Measurements from ENCODE around the gene ATP10A. TPM values are rescaled to one million over a fixed set of nuclear protein-coding genes. Genes with fewer than 3 reads are reported as not detected.

ATP10A gene
- total RNA-seq, 1 donor from 2014 or later: 60.2 TPM

DNA sequence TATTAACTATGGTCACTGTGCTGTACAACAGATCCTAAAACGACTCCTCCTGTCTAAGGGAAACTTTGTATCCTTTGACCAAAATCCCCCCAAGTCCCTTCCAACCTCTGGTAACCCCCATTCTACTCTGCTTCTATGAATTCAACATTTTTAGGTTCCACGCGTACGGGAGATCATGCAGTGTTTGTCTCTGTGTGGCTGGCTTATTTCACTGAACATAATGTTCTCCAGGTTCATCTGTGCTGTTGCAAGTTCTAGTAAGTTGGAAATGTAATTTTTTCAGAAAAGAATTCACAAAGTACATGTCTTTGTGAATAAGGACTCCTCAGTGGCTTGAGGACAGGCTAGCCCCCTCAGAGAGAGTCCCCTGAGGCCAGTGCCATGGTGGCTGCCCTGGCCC, 66.1 kb downstream of the ATP10A start:
- intact Hi-C loops (cut with micrococcal nuclease): no loop called here

DNA sequence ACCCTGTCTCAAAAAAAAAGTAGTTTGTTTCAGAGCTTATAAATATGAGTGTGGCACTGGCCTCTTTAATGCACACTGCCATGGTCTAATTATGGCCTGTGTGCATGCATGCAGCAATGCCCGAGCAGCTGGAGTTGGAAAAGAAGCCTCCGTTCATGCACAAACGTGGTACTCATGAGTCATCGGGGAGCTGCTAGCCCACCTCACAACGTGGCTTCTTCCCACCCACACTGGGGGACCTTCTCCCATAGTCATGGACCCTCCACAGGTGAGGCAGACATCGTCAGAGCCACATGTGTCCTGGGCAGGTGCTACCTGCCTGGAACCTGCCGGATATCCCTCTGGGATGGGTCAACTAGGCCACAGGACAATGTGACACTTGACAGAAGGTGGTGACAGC, 66.7 kb downstream of the ATP10A start:
- intact Hi-C loops (cut with micrococcal nuclease): no loop called here

DNA sequence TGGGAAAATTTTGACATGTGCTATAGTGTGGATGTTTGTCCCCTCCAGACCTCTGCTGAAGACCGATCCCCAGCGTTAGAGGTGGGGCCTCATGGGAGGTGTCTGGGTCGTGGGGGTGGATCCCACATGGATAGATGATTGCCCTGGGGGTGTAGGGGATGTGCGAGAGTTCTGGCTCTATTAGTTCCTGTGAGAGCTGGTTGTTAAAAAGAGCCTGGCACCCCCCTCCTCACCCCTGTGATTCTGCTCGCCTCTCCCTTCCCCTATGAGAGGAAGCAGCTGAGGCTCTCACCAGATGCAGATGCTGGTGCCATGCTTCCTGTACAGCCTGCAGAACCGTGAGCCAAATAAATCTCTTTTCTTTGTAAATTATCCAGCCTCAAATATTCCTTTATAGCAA, 67.4 kb downstream of the ATP10A start:
- intact Hi-C loops (cut with micrococcal nuclease): no loop called here

DNA sequence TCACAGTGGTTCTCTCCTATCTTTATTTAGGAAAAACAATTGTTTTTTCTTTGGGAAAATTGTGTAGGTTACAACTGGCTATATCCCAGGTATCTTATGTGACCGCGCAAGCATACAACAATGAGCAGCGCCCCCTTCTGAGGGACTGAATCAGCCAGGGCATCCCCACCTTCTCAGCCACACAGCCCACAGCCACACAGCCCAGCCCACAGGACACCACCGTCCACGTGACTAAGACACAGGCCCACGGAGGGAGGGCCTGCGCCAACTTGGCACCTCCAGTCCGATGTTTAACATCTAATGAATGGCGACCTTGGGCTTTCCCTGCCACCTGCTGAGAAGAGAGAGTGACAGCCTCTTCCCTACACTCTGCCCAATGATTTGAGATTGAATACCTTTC, 68.1 kb downstream of the ATP10A start:
- intact Hi-C loops (cut with micrococcal nuclease): no loop called here

DNA sequence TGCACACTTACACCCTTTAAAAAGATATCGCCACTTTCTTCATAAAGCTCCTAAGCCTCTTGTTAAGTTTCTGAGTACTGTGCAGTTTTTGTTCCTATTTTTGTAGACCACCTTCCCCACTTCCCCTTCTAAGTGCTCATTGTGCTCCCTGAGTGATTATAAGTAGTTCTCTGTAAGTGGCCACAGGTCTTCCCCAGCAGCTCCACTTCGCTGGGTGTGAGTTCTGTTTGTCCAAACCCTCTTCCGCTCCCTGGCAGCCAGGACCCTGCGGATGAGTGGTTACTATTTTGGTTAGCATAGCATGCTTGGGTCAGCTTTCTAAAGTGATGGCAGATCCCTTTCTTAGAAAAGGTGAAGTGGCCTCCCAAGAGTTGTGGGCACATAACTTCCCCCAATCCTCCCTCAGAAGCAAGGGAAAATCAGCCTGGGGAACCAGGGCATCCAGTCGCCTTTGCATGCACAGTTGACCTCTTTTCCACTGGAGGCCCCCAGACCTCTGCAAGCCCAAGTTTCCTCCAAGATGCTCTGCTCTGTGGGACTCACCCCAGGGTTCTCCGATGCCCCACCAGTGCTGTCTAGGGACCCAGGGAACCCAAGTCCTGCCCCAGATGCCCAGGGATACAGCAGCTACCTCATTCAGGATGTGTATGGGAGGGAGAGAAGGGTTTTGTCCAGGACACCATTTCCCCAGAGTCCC, 69.6 kb downstream of the ATP10A start:
- intact Hi-C loops (cut with micrococcal nuclease): no loop called here

DNA sequence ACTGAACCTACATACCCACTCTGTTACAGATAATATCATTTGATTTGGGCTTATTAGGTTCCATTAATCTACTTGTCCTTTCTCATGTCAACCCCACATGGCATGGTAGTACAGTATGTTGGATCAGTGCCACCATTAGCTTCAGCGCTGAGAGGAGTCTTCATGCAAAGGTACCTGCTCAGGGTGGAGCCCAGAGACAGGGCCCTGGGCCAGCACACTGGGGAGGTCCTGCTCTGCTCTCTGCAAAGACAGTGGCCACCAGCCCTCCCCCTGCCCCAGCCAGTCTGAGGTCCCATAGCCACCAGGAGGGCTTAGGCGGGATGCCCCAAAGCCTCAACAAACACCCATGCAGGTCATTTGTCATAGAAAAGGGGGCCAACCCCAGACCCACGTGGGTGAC, 71.0 kb downstream of the ATP10A start:
- intact Hi-C loops (cut with micrococcal nuclease): no loop called here

DNA sequence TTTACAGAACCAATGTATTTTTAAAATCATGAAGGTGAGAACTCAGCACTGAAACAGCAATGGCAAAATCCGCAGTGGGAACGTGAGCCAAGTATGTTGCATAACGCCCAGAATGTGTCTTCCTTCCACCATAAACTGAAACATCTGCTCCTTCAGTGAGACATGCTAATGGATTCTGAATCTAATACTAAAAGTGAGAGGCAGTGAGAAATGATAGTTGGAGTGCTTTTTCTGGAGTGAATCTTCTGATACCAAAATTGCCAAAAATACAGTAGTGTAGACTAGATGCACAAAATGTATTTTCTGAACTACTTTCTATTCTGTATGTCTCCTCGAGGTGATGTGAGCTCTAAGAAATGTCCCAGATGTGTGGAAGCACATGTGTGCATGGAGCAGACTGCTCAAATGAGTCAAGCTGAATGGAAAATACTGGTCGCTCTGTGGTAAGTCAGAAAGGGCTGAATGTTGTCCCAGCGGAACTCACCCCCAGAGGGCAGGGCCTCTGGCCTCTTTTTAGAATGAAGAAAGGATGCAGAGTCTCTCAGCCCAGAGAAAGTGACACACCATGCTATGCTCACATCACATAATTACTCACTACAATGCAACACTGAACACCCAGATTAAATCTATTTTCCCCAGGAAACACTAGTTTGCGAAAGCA, 73.0 kb downstream of the ATP10A start:
- intact Hi-C loops (cut with micrococcal nuclease): loop anchor here (1.0 kb wide), 2 partner anchors 60 to 72 kb away; no protein-coding TSS in a partner anchor

DNA sequence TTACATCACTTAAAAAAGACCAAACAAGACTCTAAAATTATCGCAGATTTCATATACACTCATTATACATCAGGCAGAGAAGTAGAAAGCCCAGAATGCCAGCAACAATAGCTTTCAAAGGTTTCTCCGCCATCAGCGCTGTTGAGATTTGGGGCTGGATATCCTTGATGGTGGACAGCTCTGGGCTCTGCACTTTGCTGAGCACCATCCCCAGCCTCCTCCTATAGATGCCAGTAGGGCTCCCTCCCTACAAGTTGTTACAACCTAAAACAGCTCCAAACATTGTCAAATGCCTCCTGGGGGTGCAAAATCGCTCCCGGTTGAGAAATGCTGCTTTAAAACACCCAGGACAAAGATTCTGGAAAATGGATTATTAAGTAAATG, 73.5 kb downstream of the ATP10A start:
- intact Hi-C loops (cut with micrococcal nuclease): no loop called here

DNA sequence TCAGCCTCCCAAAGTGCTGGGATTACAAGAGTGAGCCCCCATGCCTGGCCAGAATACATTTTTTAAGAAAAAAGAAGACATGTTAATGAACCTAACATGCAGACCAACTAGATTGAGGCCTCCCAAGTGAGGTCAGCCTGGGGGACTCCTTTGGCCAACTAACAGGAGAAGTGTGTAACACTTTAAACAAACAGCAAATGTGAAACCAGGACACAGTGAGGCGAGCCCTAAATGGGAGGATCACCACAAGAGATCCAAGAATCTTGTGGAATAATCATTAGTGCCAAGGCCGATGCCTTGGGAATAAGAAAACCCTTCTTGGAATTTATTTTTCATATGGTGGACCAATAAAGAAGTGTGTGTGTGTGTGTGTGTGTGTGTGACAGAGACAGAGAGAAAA, 73.9 kb downstream of the ATP10A start:
- intact Hi-C loops (cut with micrococcal nuclease): no loop called here

DNA sequence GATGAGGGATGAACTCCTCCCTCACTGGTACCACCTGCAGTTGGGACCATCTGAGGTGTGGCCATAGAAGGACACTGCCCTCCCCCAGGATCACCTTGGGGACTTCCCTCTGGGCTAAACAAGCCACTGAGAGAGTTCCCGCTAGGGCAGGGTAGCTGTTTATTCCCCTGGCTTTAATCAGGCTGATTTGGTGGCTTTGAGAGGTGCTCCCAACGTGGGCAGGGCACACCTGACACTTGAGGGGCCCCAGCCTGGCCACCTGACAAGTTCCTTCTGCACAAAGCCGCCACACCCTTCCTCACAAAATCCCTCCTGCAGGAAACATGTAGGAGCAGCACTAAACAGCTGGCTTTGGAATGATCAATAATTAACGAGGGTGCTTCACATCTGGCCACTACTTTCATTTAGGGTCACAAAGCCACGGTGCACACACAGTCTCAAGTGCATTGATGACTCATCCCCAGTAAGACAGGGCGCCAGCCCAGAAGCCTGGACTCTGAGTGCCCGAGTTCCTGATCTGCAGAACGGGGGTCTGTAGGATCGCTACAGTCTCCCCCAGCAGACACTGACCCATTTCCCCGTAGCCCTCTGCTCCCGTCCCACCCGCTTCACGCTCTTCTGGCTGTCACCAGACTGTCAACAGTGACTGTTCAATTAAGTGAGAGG, 75.1 kb downstream of the ATP10A start:
- intact Hi-C loops (cut with micrococcal nuclease): no loop called here

DNA sequence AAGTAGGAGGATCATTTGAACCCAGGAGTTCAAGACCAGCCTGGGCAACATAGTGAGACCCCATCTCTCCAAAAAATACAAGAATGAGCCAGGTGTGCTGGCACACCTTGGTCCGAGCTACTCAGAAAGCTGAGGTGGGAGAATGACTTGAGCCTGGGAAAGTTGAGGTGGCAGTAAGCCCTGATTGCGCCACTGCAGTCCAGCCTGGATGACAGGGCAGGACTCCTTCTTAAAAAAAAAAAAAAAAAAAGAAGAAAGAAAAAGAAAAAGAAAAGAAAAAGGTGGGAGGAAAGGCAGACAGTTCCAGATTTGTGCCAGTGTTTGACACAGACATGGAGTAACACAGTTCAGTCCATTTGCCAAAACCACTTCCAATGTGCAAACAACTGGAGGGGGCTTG, 75.7 kb downstream of the ATP10A start:
- intact Hi-C loops (cut with micrococcal nuclease): no loop called here

DNA sequence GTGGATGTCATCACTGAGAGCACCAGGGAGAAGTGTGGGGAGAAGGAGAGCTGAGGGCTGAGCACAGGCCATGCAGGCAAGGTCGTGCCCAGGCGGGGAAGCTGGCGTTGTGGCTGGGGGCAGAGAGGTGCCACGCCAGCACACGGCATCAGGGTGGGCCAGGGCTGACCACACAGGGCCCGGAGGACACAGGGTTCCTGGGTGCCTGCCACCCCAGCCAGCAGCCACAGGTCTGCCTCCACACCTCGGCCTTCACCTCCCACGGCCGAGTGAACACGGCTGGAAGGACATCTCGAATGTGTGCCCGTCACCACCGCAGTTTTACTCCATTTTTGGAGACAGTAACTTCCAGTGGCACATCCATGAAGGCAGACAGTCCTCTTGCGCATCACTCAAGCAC, 77.1 kb downstream of the ATP10A start:
- intact Hi-C loops (cut with micrococcal nuclease): no loop called here

DNA sequence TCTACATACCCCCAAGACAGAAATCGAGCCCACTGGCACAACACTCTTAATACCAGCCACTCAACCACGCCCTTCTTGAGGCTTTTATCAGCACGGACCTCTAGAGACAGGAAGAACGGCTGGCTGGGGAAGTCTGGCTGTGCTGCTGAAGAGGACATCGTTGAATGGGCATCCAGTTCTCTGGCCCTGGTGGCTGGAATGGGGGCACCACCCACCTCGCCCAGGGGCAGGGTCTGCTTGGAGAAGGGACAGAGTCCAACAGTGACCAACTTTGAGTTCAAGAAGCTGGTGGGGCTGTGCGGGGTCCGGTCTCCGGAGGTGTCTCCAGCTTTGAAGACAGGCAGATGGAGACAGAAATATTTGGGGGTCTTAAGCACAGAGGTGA, 77.5 kb downstream of the ATP10A start:
- intact Hi-C loops (cut with micrococcal nuclease): no loop called here

DNA sequence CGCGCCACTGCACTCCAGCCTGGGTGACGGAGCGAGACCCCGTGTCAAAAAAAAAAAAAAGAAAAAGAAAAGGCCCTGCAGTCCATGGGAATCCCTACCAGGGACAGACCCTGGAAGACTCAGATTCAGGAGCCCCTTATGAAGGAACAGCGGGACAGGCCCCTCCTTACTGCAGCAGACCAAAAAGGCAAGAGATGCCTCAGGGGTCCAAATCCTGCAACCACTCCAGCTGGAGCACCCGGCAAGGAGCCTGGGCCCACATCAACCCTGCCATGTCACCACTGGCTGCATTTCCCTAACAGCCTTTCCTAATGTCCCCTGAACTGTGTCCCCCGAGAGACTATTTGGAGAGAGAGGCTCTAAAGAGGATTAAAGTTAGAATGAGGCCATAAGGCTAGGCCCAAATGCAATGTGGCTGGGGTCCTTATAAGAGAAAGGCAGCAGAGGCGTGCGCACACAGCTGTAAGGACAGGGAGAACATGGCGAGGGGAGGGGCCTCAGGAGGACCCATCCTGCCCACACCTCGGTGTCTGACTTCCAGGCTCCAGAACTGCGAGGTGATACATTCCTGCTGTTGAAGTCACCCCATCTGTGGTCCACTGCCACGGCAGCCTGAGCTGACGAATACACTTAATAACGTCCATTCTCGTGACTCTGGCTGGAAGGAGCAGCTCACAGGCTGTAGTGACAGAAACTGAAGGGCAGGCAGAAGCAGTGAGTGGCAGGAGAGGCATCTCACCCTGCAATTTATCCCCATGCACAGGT, 78.1 kb downstream of the ATP10A start:
- intact Hi-C loops (cut with micrococcal nuclease): no loop called here

DNA sequence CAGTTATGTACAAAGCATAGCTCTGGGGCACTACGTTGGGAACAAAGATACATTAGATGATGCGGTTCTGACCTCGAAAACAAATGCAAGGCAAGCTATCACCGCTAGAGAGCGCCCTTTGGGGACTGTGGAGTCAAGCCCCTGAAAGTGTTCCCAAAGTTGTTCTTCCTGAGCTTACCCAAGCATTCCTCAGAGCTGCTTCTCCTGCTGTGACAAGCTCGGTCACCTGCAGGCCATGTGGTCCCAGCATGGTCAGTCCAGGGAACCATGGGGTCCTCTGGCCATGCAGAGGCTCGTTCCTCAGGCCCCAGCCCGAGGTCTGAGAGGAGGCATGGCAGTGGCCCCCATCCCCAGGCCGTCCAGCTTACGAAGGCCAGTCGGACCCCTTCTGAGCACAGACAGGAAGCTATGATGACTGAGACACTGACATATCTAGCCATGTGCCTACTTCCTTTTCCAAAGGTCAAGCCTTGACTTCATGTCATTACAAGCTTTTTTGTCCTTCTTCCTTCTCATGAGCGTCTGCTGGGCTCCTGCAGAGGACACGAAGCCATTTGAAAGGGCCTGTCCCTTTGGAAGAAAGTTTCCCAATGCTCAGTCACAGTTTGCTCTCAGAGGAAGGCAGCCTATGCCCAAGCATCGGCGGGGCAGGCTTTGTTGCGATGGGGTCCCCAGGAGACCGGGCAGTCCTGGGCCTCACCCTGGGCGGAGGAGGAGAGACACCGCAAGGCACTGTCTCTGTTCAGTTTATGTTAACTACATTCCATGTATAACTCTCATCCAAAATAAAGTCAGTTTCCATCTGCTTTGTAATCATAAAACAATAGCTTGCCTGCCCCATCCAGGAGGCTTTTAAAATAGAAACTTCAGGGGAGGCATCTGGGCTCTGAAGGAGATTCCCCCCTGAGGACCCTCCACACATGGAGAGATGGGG, 79.3 kb downstream of the ATP10A start:
- intact Hi-C loops (cut with micrococcal nuclease): loop anchor here (1.0 to 2.0 kb wide), 3 partner anchors 67 to 149 kb away; no protein-coding TSS in a partner anchor

DNA sequence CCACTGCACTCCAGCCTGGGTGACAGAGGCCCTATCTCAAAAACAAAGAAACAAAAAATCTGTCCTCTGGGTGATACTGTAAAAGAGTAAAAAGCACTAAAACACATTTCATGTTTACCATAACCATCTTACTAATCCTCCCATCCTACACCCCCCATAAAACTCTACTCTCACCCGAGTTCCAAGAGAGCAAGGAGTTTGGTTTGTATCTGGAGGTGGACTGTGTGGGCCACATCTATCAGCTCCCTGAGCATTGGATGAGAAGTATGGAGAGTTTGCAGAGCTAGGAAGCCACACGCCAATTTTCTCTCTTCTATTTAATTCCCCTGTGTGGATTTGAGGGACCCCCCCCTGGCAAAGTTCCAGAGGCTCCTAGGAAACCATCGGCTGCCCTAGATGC, 80.0 kb downstream of the ATP10A start:
- intact Hi-C loops (cut with micrococcal nuclease): loop anchor here (1.0 to 2.0 kb wide), 3 partner anchors 68 to 150 kb away; no protein-coding TSS in a partner anchor

DNA sequence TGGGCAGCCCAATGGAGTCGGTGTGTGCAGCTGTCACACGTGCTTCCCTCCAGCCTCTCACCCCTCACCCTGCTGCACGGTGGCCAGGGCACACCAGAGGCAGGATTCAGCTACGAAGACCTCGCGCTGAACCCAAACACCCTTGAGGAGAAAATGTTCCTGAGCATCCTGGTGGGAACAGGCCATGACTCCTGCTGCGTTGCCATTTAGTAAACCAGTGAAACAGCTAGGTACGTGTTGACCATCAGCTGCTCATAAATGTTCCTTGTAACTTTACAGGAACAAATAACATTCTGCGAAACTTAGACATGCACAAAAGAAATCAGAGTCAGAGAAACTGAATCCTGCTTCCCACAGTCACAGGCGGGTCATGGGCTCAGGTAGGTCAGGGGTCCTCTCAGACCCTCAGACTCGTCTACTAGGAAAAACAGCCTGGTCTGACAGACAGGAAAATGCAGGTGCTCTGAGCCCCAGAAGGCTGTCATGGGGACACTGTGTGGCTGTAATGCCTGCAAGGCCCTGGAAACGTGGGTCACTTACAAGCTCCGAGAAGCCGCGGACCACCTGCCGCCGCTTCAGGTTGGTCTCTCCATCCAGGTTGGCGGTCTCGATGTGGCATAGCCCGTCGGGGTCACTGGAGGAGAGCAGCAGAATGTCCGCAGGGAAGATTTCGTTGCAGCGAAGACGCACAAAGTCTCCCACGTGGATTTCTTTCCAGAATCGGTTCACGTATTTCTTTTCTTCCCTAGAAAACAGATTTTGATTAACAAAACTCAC, 82.5 kb downstream of the ATP10A start:
- intact Hi-C loops (cut with micrococcal nuclease): no loop called here

DNA sequence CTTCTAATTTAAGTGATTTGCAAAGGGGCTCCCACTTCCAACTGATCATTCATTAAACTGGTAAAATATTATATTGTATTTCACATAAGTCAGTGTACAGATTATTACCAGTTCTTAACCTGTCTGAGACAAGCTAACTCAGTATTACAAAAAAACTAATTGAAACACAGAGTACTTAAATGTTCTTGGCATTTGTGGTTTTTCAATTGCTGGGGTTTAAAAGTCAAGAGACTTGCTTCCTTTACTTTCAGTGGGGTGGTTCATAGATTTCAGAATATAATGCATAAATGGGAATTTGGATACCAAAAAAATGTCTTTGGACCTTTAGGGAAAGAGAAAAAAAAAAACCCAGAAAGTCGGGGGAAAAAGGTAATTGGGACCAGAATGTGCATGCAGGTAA, 85.0 kb downstream of the ATP10A start:
- intact Hi-C loops (cut with micrococcal nuclease): no loop called here

DNA sequence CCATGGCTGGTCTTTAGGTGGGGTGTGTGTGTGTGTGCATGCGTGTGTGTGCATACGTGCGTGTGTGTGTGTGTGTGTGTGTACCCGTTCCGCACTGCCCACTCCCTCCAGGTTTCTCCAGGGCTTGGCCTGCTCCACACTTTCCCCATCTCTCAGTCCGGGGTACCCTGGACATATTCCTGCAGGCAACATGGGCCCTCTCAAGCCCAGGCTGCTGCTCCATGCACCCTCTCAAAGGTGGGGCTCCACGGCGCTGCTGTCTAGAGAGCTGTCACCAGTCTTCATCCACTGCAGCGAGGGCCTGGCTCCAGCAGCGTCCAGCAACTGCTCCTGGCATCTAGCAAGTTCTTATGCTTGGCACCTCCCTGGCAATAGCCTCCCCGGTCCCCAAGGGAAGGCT, 86.1 kb downstream of the ATP10A start:
- intact Hi-C loops (cut with micrococcal nuclease): no loop called here

Measured in T-helper 1 cell treated with Interleukin-12 subunit alpha and Interleukin-12 subunit beta and Interleukin-4 antibody, amounts not matched to agents 30 ng/mL and 1 ng/mL, for 36 hours (primary cell).